Measurements from ENCODE around the gene CKLF. TPM values are rescaled to one million over a fixed set of nuclear protein-coding genes. Genes with fewer than 3 reads are reported as not detected.

The CKLF gene
- total RNA-seq, 4 donors from 2014 or later = 13.1 to 31.5 (median 17.9) TPM

DNA sequence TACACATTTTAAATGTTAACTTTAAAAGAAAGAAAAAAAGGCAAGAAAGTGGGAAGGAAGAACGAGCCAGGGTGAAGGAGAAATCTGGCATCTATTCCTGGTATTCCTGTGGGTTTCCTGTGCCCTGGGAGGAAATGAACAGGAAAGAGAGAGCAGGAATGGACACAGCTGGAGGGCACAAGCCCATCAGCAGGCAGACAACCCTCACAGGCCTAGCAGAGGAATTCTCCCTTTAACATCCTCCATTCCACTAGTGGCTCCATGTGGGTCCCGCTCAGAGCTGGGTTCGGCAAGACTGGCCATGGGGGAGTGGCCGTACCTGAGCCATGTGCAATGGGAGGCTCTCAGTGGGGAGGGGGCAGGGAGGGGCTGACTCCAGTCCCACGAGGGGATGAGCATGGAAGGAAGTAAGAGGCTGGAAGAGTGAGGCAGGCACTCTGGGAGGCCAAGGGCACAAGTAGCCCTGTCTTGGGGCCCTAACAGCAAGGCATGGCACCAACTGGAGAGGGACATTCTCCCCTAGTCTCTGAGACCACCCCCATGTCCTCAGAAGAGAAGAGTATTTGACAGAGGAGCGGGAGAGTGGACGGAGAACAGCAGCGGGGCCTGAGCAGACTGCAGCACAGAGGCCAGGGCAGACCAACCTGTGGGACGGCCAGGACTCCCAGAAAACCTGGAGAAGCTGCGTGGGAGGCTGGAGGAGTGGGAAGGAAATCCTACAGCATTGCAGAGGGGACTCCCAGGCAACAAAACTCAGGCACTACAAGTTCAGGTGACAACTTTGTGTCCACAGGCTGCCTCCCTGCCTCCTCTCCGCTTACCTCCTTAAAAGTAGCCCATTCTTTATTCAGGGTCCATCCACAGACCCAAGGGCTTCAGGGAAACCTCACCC, 32.6 kb upstream of the CKLF start:
- no peak for ATAC-seq
- Histone ChIP-seq H3K4me3 (no peak overlapping the region), H3K36me3 (peaks cover 0 to 48% of the 10 kb centered on the region in 2 donors), H3K27ac (peak overlapping the region; percentile 8 to 92 (median 78)), H3K27me3 (no peaks in the 10 kb centered on the region), H3K9me3 (no peaks in the 10 kb centered on the region), H3K4me1 (peaks cover 7 to 95% (median 50%) of the 10 kb centered on the region in 3 donors)
- TF ChIP-seq POLR2A (IDR thresholded peaks at IDR 0.05) (no peak), POLR2AphosphoS5 (IDR thresholded peaks at IDR 0.05) (no peak), EP300 (IDR thresholded peaks at IDR 0.05) (no peak)
- TF ChIP-seq, protein P1, sequence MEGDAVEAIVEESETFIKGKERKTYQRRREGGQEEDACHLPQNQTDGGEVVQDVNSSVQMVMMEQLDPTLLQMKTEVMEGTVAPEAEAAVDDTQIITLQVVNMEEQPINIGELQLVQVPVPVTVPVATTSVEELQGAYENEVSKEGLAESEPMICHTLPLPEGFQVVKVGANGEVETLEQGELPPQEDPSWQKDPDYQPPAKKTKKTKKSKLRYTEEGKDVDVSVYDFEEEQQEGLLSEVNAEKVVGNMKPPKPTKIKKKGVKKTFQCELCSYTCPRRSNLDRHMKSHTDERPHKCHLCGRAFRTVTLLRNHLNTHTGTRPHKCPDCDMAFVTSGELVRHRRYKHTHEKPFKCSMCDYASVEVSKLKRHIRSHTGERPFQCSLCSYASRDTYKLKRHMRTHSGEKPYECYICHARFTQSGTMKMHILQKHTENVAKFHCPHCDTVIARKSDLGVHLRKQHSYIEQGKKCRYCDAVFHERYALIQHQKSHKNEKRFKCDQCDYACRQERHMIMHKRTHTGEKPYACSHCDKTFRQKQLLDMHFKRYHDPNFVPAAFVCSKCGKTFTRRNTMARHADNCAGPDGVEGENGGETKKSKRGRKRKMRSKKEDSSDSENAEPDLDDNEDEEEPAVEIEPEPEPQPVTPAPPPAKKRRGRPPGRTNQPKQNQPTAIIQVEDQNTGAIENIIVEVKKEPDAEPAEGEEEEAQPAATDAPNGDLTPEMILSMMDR (IDR thresholded peaks at IDR 0.05) = no peak
- 72 to 75% methylated on average over 2 to 8 of the region's 11 CpGs for WGBS, 2 donors (ENCODE audit: low coverage in 1 of 2)

DNA sequence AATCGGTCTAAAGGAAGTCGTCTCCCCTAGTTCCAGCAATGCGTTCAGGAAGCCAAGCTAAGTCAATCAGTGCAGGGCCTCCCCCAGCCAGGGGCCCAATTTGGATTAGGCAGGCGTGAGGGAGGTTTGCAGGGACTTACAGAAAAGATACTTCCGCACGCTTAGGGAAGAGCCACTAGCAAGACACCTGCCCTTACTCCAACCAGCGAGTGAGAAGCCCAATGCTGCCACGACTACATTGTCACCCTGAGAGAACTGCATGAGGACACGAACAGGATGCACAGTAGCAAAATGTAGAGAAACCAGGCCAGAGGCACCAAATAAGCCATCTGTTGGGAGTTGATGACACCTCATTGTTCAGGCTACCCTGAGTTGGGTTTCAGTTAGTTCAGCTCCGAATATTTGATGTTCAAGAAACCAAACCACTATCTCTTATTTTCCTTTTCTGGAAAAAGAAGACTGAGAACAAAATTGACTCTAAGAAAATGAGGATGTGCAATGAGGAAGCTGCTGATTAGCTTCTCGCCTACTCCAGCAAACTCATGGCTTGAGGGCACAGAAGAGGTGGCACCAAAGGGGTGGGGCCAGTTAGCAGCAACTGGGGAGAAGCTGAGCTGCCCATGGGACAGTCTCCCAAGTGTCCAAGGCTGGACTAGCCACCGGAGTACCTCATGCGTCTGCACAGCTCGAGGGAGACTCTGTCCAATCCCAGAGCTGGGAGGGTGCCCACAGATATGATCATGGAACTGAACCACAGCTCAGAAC, 31.8 kb upstream of the CKLF start:
- Histone ChIP-seq H3K36me3 (peaks cover 0 to 51% of the 10 kb centered on the region in 2 donors), H3K27ac (peak overlapping the region in 3 of 4 donors; percentile 72 to 92 (median 83)), H3K9me3 (no peaks in the 10 kb centered on the region), H3K27me3 (no peaks in the 10 kb centered on the region), H3K4me3 (no peak overlapping the region), H3K4me1 (peaks cover 7 to 90% (median 47%) of the 10 kb centered on the region in 3 donors)
- TF ChIP-seq EP300 (IDR thresholded peaks at IDR 0.05) (no peak), POLR2AphosphoS5 (IDR thresholded peaks at IDR 0.05) (no peak), POLR2A (IDR thresholded peaks at IDR 0.05) (no peak)
- TF ChIP-seq, protein P1 (IDR thresholded peaks at IDR 0.05) = no peak
- 70 to 84% methylated on average over 2 to 6 of the region's 14 CpGs for WGBS, 2 donors (ENCODE audit: low coverage in 1 of 2)
- ATAC-seq = no peak

DNA sequence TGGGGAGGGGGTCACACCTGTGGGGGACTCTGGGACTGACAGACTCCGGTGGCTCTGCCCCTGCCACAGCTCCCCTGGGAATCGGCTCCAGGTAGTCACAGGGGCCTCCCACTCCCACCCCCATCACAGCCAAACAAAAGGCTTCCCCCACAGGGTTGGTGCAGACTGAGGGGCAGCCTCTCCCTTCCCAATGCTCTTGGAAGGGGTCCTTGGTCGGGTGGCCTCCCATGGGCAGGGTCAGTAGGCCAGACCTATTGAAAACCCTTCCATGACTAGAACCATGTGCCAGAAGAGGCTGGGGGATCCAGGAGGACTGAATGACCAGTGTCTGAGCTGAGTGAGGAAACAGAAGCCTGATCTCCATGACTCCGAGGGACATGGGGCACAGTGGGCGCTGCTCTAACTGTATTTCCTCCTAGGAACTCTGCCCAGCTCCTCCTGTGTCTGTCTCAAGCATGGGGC, 31.1 kb upstream of the CKLF start:
- Histone ChIP-seq H3K9me3 (no peaks in the 10 kb centered on the region), H3K36me3 (peaks cover 0 to 56% of the 10 kb centered on the region in 2 donors), H3K4me1 (peaks cover 4 to 83% (median 40%) of the 10 kb centered on the region in 3 donors), H3K4me3 (no peak overlapping the region), H3K27me3 (no peaks in the 10 kb centered on the region), H3K27ac (peak overlapping the region in 3 of 4 donors; percentile 72 to 92 (median 83))
- WGBS, 2 donors (ENCODE audit: low coverage in 1 of 2) = 80% methylated on average over 1 of the region's 5 CpGs; no CpG with 5 or more reads in 1 of the 2 donors
- TF ChIP-seq, protein P1 (IDR thresholded peaks at IDR 0.05) = no peak
- no peak for ATAC-seq

DNA sequence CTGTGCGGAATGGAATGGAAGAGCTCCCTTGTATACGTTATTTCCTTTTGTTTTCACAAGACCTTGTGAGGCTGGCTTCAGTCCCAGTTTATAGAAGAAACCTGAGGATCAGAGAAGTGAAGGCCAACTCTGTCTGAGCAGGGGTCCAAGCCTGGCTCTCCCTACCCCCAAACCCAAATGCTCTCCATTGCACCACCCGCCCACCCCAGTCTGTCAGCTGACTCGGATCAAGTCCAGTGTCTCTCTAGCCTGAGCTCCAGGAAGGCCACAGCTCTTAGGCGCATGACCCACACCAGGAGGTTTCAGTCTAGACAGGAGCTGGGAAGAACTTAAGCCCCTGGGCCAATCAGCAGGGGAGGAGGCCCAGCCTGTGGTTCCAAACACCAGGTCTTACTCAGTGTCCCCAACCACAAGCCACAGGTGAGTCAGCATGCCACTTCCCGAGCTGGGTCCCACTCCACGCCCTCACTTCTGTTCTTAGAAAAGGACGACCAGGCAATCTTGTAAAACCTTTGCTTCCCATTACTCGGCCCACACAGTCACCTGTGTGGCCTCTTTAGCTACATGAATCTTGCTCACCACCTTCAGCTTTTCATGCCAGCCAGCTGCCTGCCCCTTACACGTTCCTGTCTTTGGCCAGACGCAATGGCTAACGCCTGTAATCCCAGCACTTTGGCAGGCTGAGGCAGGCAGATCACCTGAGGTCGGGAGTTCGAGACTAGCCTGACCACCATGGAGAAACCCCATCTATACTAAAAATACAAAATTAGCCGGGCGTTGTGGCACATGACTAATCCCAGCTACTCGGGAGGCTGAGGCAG, 30.2 kb upstream of the CKLF start:
- TF ChIP-seq, protein P1 (IDR thresholded peaks at IDR 0.05) = no peak
- TF ChIP-seq POLR2A (IDR thresholded peaks at IDR 0.05) (no peak), EP300 (IDR thresholded peaks at IDR 0.05) (no peak), POLR2AphosphoS5 (IDR thresholded peaks at IDR 0.05) (no peak)
- Histone ChIP-seq H3K9me3 (no peaks in the 10 kb centered on the region), H3K4me3 (no peak overlapping the region), H3K27me3 (no peaks in the 10 kb centered on the region), H3K36me3 (peaks cover 0 to 65% of the 10 kb centered on the region in 2 donors), H3K27ac (peak overlapping the region in 3 of 4 donors; percentile 72 to 92 (median 83)), H3K4me1 (peaks cover 0 to 74% (median 31%) of the 10 kb centered on the region in 3 donors)
- ATAC-seq = no peak
- 59 to 71% methylated on average over 5 to 7 of the region's 17 CpGs for WGBS, 2 donors (ENCODE audit: low coverage in 1 of 2)
